ENCODE measurements around the gene TMIGD2. TPM values are rescaled to one million over a fixed set of nuclear protein-coding genes. Genes with fewer than 3 reads are reported as not detected.
"Not testable (repeated sequence)": the region's sequence is repeated elsewhere in the genome, so short reads cannot be mapped to it uniquely, and the experiment has no call there.

The TMIGD2 gene
- total RNA-seq, 1 donor from 2014 or later = 10.8 TPM

- no peak for DNase-seq (ENCODE audit: low spot score)
- H3K4me3 Mint-ChIP-seq (ENCODE audit: low read depth) = no peak overlapping the region
- H3K36me3 Mint-ChIP-seq (ENCODE audit: low read depth) = peaks cover 41% of the 10 kb centered on the region
- no peak overlapping the region for H3K27ac Mint-ChIP-seq
- no peaks in the 10 kb centered on the region for H3K27me3 Mint-ChIP-seq (ENCODE audit: low read depth)
- H3K4me1 Mint-ChIP-seq (ENCODE audit: low read depth) = peaks cover 3% of the 10 kb centered on the region
- no peaks in the 10 kb centered on the region for H3K9me3 Mint-ChIP-seq
- intact Hi-C loops (cut with micrococcal nuclease) = loop anchor here (5.0 kb wide), 1 partner anchor 136 kb away; the partner anchor contains the start of genes CHAF1A and SH3GL1
Measured at GRCh38 chr19:4266253-4267000, 35.8 kb downstream of the TMIGD2 start.

DNA sequence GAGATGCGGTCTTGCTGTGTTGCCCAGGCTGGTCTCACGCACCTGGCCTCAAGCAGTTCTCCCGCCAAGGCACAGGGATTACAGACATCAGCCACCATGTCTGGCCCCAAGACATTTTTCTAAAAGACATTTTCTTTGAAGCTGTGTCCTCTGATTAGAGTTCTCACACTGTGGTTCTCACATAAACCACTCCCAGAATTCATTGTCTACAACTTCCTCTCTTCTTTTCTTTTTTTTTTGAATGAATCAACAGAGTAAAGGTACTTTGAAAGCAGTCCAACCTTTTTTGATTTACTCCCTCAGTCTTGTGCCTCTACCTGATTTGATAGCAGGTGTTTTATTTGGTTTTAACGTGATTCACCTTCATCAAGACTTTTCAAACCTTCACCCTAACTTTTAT lies 37.4 kb downstream of the TMIGD2 start:
- Mint-ChIP-seq H3K4me1 (ENCODE audit: low read depth) (peaks cover 3% of the 10 kb centered on the region), H3K27ac (peak overlapping the region; percentile 67)

DNA sequence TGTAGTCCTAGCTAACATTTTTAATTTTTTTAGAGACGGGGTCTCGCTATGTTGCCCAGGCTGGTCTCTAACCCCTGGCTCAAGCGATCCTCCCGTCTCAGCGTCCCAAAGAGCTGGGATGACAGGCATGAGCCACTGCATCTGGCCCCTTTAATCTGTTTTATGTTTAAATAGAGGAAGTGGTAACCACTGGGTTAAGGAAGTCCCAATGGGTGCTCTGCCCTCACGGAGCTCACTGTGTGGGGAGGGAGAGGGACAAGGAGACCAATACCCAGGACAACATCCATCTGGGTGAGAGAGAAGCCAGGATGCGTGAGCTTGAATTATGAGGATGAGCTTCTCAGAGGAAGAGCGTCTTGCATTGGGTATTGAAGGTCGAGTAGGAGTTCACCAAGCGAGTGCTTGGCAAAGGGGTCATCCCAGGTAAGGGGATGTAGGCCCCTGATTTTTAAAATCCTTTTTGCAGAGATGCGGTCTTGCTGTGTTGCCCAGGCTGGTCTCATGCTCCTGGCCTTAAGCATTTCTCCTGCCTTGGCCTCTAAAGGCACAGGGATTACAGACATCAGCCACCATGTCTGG lies 41.5 kb downstream of the TMIGD2 start:
- Mint-ChIP-seq H3K4me1 (ENCODE audit: low read depth) (no peaks in the 10 kb centered on the region), H3K36me3 (ENCODE audit: low read depth) (peaks cover 49% of the 10 kb centered on the region), H3K9me3 (no peaks in the 10 kb centered on the region), H3K4me3 (ENCODE audit: low read depth) (no peak overlapping the region), H3K27ac (no peak overlapping the region), H3K27me3 (ENCODE audit: low read depth) (no peaks in the 10 kb centered on the region)
- DNase-seq (ENCODE audit: low spot score) = no peak
- intact Hi-C loops (cut with micrococcal nuclease) = no loop called here

More for the DNA sequence above, 37.4 kb downstream of the TMIGD2 start:
- no peak for DNase-seq (ENCODE audit: low spot score)
- no peak overlapping the region for H3K4me3 Mint-ChIP-seq (ENCODE audit: low read depth)
- H3K36me3 Mint-ChIP-seq (ENCODE audit: low read depth) = peaks cover 47% of the 10 kb centered on the region
- intact Hi-C loops (cut with micrococcal nuclease) = loop anchor here (5.0 kb wide), 1 partner anchor 137 kb away; the partner anchor contains the start of genes CHAF1A and SH3GL1
- H3K27me3 Mint-ChIP-seq (ENCODE audit: low read depth) = no peaks in the 10 kb centered on the region
- H3K9me3 Mint-ChIP-seq = no peaks in the 10 kb centered on the region

GRCh38 chr19:4258181-4258580 lies 44.0 kb downstream of the TMIGD2 start:
- intact Hi-C loops (cut with micrococcal nuclease) = no loop called here
- H3K27me3 Mint-ChIP-seq (ENCODE audit: low read depth) = no peaks in the 10 kb centered on the region
- no peak overlapping the region for H3K27ac Mint-ChIP-seq
- peaks cover 10% of the 10 kb centered on the region for H3K9me3 Mint-ChIP-seq
- DNase-seq (ENCODE audit: low spot score) = no peak
- peaks cover 63% of the 10 kb centered on the region for H3K36me3 Mint-ChIP-seq (ENCODE audit: low read depth)
- H3K4me1 Mint-ChIP-seq (ENCODE audit: low read depth) = no peaks in the 10 kb centered on the region
- H3K4me3 Mint-ChIP-seq (ENCODE audit: low read depth) = no peak overlapping the region

DNA sequence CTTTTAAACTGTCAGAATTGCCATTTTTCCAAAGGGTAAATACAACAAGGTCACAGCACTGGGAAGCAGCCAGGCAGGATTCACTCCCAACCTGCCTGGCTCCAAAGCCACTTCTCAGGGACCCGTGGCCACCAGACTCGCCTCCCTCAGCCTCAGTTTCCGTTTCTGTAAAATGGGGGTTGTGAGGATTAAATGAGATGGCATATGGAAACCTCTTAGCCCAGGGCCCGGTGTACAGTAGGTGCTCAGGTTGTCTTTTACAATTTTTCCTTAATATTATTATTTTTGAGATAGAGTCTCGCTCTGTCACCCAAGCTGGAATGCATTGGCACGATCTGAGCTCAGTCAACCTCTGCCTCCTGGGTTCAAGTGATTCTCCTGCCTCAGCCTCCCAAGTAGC lies 45.2 kb downstream of the TMIGD2 start:
- no peaks in the 10 kb centered on the region for H3K4me1 Mint-ChIP-seq (ENCODE audit: low read depth)
- H3K27ac Mint-ChIP-seq = no peak overlapping the region
- H3K27me3 Mint-ChIP-seq (ENCODE audit: low read depth) = no peaks in the 10 kb centered on the region
- no peak overlapping the region for H3K4me3 Mint-ChIP-seq (ENCODE audit: low read depth)
- intact Hi-C loops (cut with micrococcal nuclease) = no loop called here
- DNase-seq (ENCODE audit: low spot score) = no peak
- H3K36me3 Mint-ChIP-seq (ENCODE audit: low read depth) = peaks cover 72% of the 10 kb centered on the region
- peaks cover 10% of the 10 kb centered on the region for H3K9me3 Mint-ChIP-seq

DNA sequence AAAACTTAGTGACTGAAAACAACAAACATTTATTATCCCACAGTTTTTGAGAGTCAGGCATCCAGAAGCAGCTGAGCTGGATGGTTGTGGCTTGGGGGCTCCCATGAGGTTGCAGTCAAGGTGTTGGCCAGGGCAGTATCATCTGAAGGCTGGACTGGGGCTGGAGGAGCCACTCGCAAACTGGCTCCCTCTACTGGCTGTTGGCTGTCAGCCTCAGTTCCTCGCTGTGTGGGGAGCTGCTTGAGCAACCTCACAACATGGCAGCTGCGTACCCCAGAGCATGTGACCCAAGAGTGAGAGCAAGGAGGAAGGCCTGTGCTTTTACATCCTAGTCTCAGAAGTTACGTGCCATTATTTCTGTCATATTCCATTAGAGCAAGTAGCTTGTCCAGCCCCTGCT lies 45.6 kb downstream of the TMIGD2 start:
- intact Hi-C loops (cut with micrococcal nuclease) = no loop called here
- DNase-seq (ENCODE audit: low spot score) = no peak
- H3K36me3 Mint-ChIP-seq (ENCODE audit: low read depth) = peaks cover 74% of the 10 kb centered on the region

GRCh38 chr19:4246767-4247593 lies 55.2 kb downstream of the TMIGD2 start, which contains the start of gene YJU2:
YJU2 (plus strand) TSS chr19:4247080; CDS start chr19:4247147, 67 bp downstream.
- H3K4me3 Mint-ChIP-seq (ENCODE audit: low read depth) = peak within 1 kb of the TSS; percentile 88
- peaks cover 37% of the 10 kb centered on the region for H3K36me3 Mint-ChIP-seq (ENCODE audit: low read depth)
- peaks cover 6% of the 10 kb centered on the region for H3K9me3 Mint-ChIP-seq
- peaks cover 10% of the 10 kb centered on the region for H3K4me1 Mint-ChIP-seq (ENCODE audit: low read depth)
- intact Hi-C loops (cut with micrococcal nuclease) = loop anchor here (1.0 to 5.0 kb wide), 4 partner anchors 18 to 210 kb away; partner anchors contain the start of genes CHAF1A, EBI3, UBXN6 and ZBTB7A
- DNase-seq (ENCODE audit: low spot score) = peak; percentile 99
- no peaks in the 10 kb centered on the region for H3K27me3 Mint-ChIP-seq (ENCODE audit: low read depth)
- peak within 1 kb of the TSS; percentile 96 for H3K27ac Mint-ChIP-seq

More for the DNA sequence above, 45.6 kb downstream of the TMIGD2 start:
- Mint-ChIP-seq H3K27me3 (ENCODE audit: low read depth) (no peaks in the 10 kb centered on the region), H3K9me3 (peaks cover 10% of the 10 kb centered on the region), H3K4me1 (ENCODE audit: low read depth) (no peaks in the 10 kb centered on the region), H3K27ac (no peak overlapping the region), H3K4me3 (ENCODE audit: low read depth) (no peak overlapping the region)

GRCh38 chr19:4245938-4246337 lies 56.3 kb downstream of the TMIGD2 start:
- H3K27ac Mint-ChIP-seq = not testable (repeated sequence)

More at GRCh38 chr19:4245938-4246337, 56.3 kb downstream of the TMIGD2 start:
- Mint-ChIP-seq H3K36me3 (ENCODE audit: low read depth) (peaks cover 27% of the 10 kb centered on the region), H3K4me1 (ENCODE audit: low read depth) (peaks cover 10% of the 10 kb centered on the region), H3K4me3 (ENCODE audit: low read depth) (peak overlapping the region; percentile 8)
- not testable (repeated sequence) for H3K27me3 Mint-ChIP-seq (ENCODE audit: low read depth); H3K9me3 Mint-ChIP-seq; DNase-seq (ENCODE audit: low spot score)
- intact Hi-C loops (cut with micrococcal nuclease) = loop anchor here (2.0 to 5.0 kb wide), 2 partner anchors 157 to 179 kb away; partner anchors contain the start of genes CHAF1A and ZBTB7A

Other genes with a start within 250 kb of the TMIGD2 start
- 39.9 and 41.2 TPM in 2 replicates for gene ZBTB7A, start 235.5 kb downstream of the TMIGD2 start, total RNA-seq
- gene MAP2K2, start 178.3 kb downstream of the TMIGD2 start, total RNA-seq = 131 and 141 TPM in 2 replicates
- 1.6 and 2.5 TPM in 2 replicates for gene CREB3L3, start 148.8 kb downstream of the TMIGD2 start, total RNA-seq
- 34.6 and 42.4 TPM in 2 replicates for gene SIRT6, start 119.8 kb downstream of the TMIGD2 start, total RNA-seq
- gene ANKRD24, start 119.7 kb downstream of the TMIGD2 start, total RNA-seq = 0.30 and 0.50 TPM in 2 replicates
- gene EBI3, start 72.9 kb downstream of the TMIGD2 start, total RNA-seq = 47.0 and 55.4 TPM in 2 replicates
- 29.7 and 30.8 TPM in 2 replicates for gene YJU2, start 55.3 kb downstream of the TMIGD2 start, total RNA-seq
- 0.46 and 1.2 TPM in 2 replicates for gene SHD, start 23.1 kb downstream of the TMIGD2 start, total RNA-seq
- gene FSD1, start 2.2 kb upstream of the TMIGD2 start, total RNA-seq = 26.8 and 32.8 TPM in 2 replicates
- gene STAP2, start 36.4 kb upstream of the TMIGD2 start, total RNA-seq = 15.4 and 17.1 TPM in 2 replicates
- 19.3 and 20.2 TPM in 2 replicates for gene MPND, start 41.2 kb upstream of the TMIGD2 start, total RNA-seq
- gene SH3GL1, start 98.2 kb upstream of the TMIGD2 start, total RNA-seq = 49.2 and 56.3 TPM in 2 replicates
- 81.9 and 87.8 TPM in 2 replicates for gene CHAF1A, start 100.3 kb upstream of the TMIGD2 start, total RNA-seq
- gene UBXN6, start 155.4 kb upstream of the TMIGD2 start, total RNA-seq = 51.7 and 52.8 TPM in 2 replicates
- gene HDGFL2, start 169.9 kb upstream of the TMIGD2 start, total RNA-seq = 61.9 and 75.6 TPM in 2 replicates
- 0.05 and 0.09 TPM in 2 replicates for gene PLIN4, start 216.1 kb upstream of the TMIGD2 start, total RNA-seq
- 0.27 TPM in 1 of 2 replicates, not detected in the other for gene PLIN5, start 232.8 kb upstream of the TMIGD2 start, total RNA-seq
- 0.18 and 0.37 TPM in 2 replicates for gene LRG1, start 237.6 kb upstream of the TMIGD2 start, total RNA-seq